ENCODE data around the gene ASB2.

ASB2 gene

DNA sequence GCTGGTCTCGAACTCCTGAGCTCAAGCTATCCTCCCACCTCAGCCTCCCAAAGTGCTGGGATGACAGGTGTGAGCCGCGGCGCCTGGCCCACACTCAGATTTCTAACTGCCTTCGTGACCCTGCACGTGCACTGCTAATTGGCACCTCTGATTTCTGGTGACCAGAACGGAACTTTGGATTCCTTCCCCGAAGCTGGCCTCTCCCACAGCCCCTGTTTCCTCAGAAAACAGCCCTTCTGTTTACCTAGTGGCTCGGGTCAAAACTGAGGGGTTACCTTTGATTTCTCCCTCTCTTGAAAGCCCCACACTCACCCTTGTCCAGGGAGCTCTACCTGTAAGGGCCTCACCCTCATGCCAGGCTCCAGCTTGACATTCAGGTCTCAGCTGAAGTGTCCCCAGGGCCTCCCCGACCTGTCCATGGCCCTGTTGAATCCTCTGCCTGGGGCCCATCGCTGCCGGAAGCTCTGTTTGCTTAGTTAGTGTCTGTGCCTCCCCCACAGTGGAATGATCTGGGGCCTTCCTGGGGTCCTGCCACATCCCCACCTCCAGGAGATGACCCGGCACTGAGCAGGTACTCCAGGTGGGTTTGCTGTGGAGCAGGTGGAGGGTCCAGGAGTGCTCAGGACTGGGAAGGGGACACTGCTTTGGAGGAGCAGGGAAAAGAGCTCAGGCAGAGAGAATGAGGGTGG is 73.6 kb downstream of the ASB2 start:
- no peaks in the 10 kb centered on the region for H3K9me3 ChIP-seq
- TF ChIP-seq, protein P1, sequence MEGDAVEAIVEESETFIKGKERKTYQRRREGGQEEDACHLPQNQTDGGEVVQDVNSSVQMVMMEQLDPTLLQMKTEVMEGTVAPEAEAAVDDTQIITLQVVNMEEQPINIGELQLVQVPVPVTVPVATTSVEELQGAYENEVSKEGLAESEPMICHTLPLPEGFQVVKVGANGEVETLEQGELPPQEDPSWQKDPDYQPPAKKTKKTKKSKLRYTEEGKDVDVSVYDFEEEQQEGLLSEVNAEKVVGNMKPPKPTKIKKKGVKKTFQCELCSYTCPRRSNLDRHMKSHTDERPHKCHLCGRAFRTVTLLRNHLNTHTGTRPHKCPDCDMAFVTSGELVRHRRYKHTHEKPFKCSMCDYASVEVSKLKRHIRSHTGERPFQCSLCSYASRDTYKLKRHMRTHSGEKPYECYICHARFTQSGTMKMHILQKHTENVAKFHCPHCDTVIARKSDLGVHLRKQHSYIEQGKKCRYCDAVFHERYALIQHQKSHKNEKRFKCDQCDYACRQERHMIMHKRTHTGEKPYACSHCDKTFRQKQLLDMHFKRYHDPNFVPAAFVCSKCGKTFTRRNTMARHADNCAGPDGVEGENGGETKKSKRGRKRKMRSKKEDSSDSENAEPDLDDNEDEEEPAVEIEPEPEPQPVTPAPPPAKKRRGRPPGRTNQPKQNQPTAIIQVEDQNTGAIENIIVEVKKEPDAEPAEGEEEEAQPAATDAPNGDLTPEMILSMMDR (IDR thresholded peaks at IDR 0.05): no peak

DNA sequence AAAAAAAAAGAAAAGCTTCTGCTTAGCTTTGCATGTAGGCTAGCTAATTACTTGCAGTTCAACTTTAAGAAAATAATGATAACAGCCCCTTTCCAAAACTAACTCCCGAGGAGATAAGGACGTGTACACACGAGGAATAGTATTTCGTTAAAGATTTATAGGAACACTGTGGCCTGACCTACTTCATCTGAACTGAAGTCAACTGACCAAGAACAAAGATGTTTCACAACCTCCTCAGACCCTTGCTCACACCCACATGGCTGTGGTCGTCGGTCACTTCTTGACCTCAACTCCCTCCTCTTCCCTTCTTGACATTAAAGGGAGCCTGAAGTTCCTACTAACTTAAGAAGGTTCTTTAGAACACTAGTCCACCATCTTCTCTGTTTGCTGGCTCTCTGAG is 74.6 kb downstream of the ASB2 start:
- Histone ChIP-seq H3K27ac (no peak overlapping the region), H3K4me1 (ENCODE audit: control insufficient read depth in 1 of 2, insufficient read depth in 1 of 2, low read depth in 1 of 2, low read length in 1 of 2) (no peaks in the 10 kb centered on the region), H3K9me3 (no peaks in the 10 kb centered on the region), H3K27me3 (peaks cover 7% of the 10 kb centered on the region), H3K4me3 (ENCODE audit: low read depth in 1 of 2, low read length in 1 of 2) (no peak overlapping the region), H3K36me3 (no peaks in the 10 kb centered on the region)
- TF ChIP-seq, protein P1 (IDR thresholded peaks at IDR 0.05): no peak

More for the DNA sequence above, 73.6 kb downstream of the ASB2 start:
- H3K4me3 ChIP-seq (ENCODE audit: low read depth in 1 of 2, low read length in 1 of 2): no peak overlapping the region
- H3K27me3 ChIP-seq: peaks cover 7% of the 10 kb centered on the region
- H3K4me1 ChIP-seq (ENCODE audit: control insufficient read depth in 1 of 2, insufficient read depth in 1 of 2, low read depth in 1 of 2, low read length in 1 of 2): no peaks in the 10 kb centered on the region
- H3K27ac ChIP-seq: no peak overlapping the region
- no peaks in the 10 kb centered on the region for H3K36me3 ChIP-seq

DNA sequence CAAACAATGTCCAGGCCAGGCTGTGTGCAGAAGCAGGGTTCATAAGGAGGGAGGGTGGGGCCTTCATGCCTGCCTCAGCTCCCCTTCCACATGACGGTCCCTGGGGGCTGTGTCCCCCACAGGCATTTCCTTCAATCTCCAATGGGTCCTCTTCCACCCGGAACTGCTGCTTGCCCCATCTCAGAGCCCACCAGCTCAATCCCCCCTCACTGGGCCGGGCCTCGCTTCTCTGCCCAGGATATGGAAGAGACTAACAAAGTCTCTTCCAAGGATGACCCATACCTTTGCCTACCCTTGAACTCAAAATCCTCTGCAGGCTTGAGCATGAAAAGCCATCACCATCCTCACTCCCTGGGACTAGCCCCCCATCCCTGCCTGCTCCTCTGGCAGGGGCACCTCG is 77.6 kb downstream of the ASB2 start:
- no peak overlapping the region for H3K27ac ChIP-seq
- TF ChIP-seq, protein P1 (IDR thresholded peaks at IDR 0.05): no peak
- H3K27me3 ChIP-seq: peaks cover 4% of the 10 kb centered on the region

DNA sequence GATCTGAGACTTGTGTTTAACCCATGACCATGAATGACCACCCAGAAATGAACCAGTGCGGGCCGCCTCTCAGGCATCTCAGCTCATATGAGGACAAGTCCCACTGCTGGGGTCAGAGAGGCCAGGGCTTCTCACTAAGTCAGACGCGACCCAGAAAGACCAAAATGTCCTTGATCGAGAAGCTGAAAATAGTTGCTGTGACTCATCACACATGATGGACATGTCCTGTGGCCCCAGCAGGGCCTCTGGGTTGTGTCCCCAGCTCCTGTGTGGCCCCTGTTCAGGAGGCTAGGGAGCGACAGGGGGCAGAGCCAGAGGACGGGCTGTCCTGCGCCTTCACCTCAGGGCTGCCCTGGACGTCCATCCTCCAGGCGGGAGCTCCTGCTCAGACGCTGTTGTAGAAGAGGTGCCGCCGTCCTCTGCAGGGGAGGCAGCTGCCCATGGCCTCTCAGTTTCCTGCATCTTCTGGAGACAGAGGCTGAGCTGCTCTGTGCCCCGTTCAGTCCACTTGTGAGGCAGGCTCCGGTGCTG is 78.2 kb downstream of the ASB2 start:
- H3K36me3 ChIP-seq: no peaks in the 10 kb centered on the region
- no peaks in the 10 kb centered on the region for H3K9me3 ChIP-seq
- TF ChIP-seq, protein P1 (IDR thresholded peaks at IDR 0.05): no peak
- H3K27me3 ChIP-seq: no peaks in the 10 kb centered on the region
- H3K4me3 ChIP-seq (ENCODE audit: low read depth in 1 of 2, low read length in 1 of 2): no peak overlapping the region
- no peak overlapping the region for H3K27ac ChIP-seq
- H3K4me1 ChIP-seq (ENCODE audit: control insufficient read depth in 1 of 2, insufficient read depth in 1 of 2, low read depth in 1 of 2, low read length in 1 of 2): no peaks in the 10 kb centered on the region

More for the DNA sequence above, 77.6 kb downstream of the ASB2 start:
- Histone ChIP-seq H3K4me3 (ENCODE audit: low read depth in 1 of 2, low read length in 1 of 2) (no peak overlapping the region), H3K9me3 (no peaks in the 10 kb centered on the region), H3K4me1 (ENCODE audit: control insufficient read depth in 1 of 2, insufficient read depth in 1 of 2, low read depth in 1 of 2, low read length in 1 of 2) (no peaks in the 10 kb centered on the region), H3K36me3 (no peaks in the 10 kb centered on the region)

DNA sequence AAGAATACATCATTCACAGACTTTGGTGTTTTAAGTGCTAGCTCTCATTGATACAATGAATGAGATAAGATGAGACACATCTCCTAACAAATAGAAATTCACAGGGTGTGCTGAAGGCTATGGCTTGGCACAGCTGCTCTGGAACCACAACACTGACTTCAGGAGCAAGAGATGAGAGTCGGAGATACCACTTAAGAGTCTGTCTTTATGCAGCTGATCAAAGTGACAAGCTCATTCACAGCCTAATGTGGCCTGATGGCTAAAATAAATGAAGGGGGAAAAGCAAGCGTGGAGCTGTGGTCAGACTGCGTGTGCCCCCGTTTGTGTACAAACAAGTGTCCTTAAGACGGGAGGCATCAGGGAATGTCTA is 78.9 kb downstream of the ASB2 start:
- Histone ChIP-seq H3K36me3 (no peaks in the 10 kb centered on the region), H3K27ac (no peak overlapping the region), H3K27me3 (no peaks in the 10 kb centered on the region), H3K9me3 (no peaks in the 10 kb centered on the region), H3K4me3 (ENCODE audit: low read depth in 1 of 2, low read length in 1 of 2) (no peak overlapping the region), H3K4me1 (ENCODE audit: control insufficient read depth in 1 of 2, insufficient read depth in 1 of 2, low read depth in 1 of 2, low read length in 1 of 2) (no peaks in the 10 kb centered on the region)
- TF ChIP-seq, protein P1 (IDR thresholded peaks at IDR 0.05): no peak

All from neutrophil (primary cell).